GM18870 (cell line): ENCODE data around the gene CETN3.
"Not testable (repeated sequence)": the region's sequence is repeated elsewhere in the genome, so short reads cannot be mapped to it uniquely, and the experiment has no call there.

Experiments
- ATAC-seq: cut with Tn5 transposase; IDR thresholded peaks from one replicate; pipeline ENCODE4 v1.9.1; 2021; ENCODE audit warnings: moderate library complexity; ENCODE audit not compliant: unreplicated experiment

CETN3 gene

GRCh38 chr5:90384389-90384788, 25.2 kb downstream of the CETN3 start:
- no peak for ATAC-seq

GRCh38 chr5:90383903-90384302, 25.7 kb downstream of the CETN3 start:
- ATAC-seq: no peak

- ATAC-seq: no peak
These were observed 28.2 kb downstream of the CETN3 start for GRCh38 chr5:90381213-90381929.

- no peak for ATAC-seq
These were observed 29.9 kb downstream of the CETN3 start for GRCh38 chr5:90379652-90380051.

- ATAC-seq: no peak
These were observed 30.8 kb downstream of the CETN3 start for GRCh38 chr5:90378752-90379151.

GRCh38 chr5:90371269-90371668, 38.3 kb downstream of the CETN3 start:
- ATAC-seq: not testable (repeated sequence)

GRCh38 chr5:90368454-90369246, 40.9 kb downstream of the CETN3 start:
- peak; percentile 90 for ATAC-seq

GRCh38 chr5:90367879-90368278, 41.7 kb downstream of the CETN3 start:
- ATAC-seq: no peak

- no peak for ATAC-seq
These were observed 42.6 kb downstream of the CETN3 start for GRCh38 chr5:90366948-90367347.

GRCh38 chr5:90365328-90365727, 44.2 kb downstream of the CETN3 start:
- ATAC-seq: no peak

GRCh38 chr5:90359073-90359920, 50.3 kb downstream of the CETN3 start:
- ATAC-seq: no peak

GRCh38 chr5:90356622-90357021, 52.9 kb downstream of the CETN3 start:
- ATAC-seq: no peak

GRCh38 chr5:90356176-90356575, 53.4 kb downstream of the CETN3 start:
- ATAC-seq: no peak

- no peak for ATAC-seq
These were observed 53.9 kb downstream of the CETN3 start for GRCh38 chr5:90355635-90356034.

- ATAC-seq: peak; percentile 92
These were observed 56.3 kb downstream of the CETN3 start for GRCh38 chr5:90353254-90353653.

GRCh38 chr5:90351101-90351500, 58.5 kb downstream of the CETN3 start:
- ATAC-seq: no peak

GRCh38 chr5:90347462-90347861, 62.1 kb downstream of the CETN3 start:
- ATAC-seq: peak; percentile 58

- no peak for ATAC-seq
These were observed 63.9 kb downstream of the CETN3 start for GRCh38 chr5:90345684-90346083.

- no peak for ATAC-seq
These were observed 64.9 kb downstream of the CETN3 start for GRCh38 chr5:90344689-90345088.

- not testable (repeated sequence) for ATAC-seq
These were observed 65.8 kb downstream of the CETN3 start for GRCh38 chr5:90343731-90344130.

GRCh38 chr5:90342576-90342975, 67.0 kb downstream of the CETN3 start:
- ATAC-seq: no peak
